IMR-90 (cell line): ENCODE measurements around the gene CRYBA2. TPM values are rescaled to one million over a fixed set of nuclear protein-coding genes. Genes with fewer than 3 reads are reported as not detected.

Experiments used
- ATAC-seq: fragments of 200-7000 bp; cut with Tn5 transposase; 2 replicates; pipeline ENCODE4 v1.9.1; 2020; ENCODE audit warnings: low read depth, mild to moderate bottlenecking, moderate library complexity
- BruUV-seq: library from RNA; stranded (reverse); fragments of 400-500 nt; replicated peaks from 2 replicates; lab custom pipeline; 2021; lab: Mats Ljungman, UMichigan
- CTCF ChIA-PET: fragments of 300-600 bp; formaldehyde crosslinking; extraction: SDS; loops from one replicate; lab custom pipeline; 2021; ENCODE audit warnings: antibody characterized with exemption; lab: Yijun Ruan, JAX
- POLR2A ChIA-PET: fragments of 300-600 bp; sonication (Branson Sonifier 250); formaldehyde crosslinking; loops from one replicate; lab custom pipeline; 2022; ENCODE audit warnings: antibody characterized with exemption; ENCODE audit not compliant: unreplicated experiment; lab: Charles Lee
- DNase-seq: peaks from one replicate; pipeline ENCODE4 v3.0.0; 2013
- H2AFZ ChIP-seq: replicated peaks from 2 replicates; pipeline ENCODE3; 2013; ENCODE audit warnings: low read length, mild to moderate bottlenecking; ENCODE audit not compliant: poor library complexity
- H2AK5ac ChIP-seq: 2 replicates; pipeline ENCODE4 v1.6.1; 2013; ENCODE audit warnings: low read depth, low read length, inconsistent platforms
- H2AK9ac ChIP-seq: replicated peaks from 2 replicates; pipeline ENCODE3; 2013; ENCODE audit warnings: mild to moderate bottlenecking, low read depth, low read length, moderate library complexity; ENCODE audit not compliant: poor library complexity
- H2BK120ac ChIP-seq: 2 replicates; pipeline ENCODE4 v1.6.1; 2013; ENCODE audit warnings: low read depth, low read length, inconsistent platforms
- H2BK15ac ChIP-seq: 3 replicates; pipeline ENCODE4 v1.6.1; 2013; ENCODE audit warnings: low read depth, low read length, inconsistent platforms
- H2BK20ac ChIP-seq: 2 replicates; pipeline ENCODE4 v1.6.1; 2013; ENCODE audit warnings: low read depth, mild to moderate bottlenecking, inconsistent platforms, low read length, moderate library complexity
- H2BK5ac ChIP-seq: 2 replicates; pipeline ENCODE4 v1.6.1; 2013; ENCODE audit warnings: mild to moderate bottlenecking, low read depth, low read length, inconsistent platforms; ENCODE audit not compliant: poor library complexity, severe bottlenecking
- H3K14ac ChIP-seq: replicated peaks from 2 replicates; pipeline ENCODE4 v1.6.1; 2013; ENCODE audit warnings: low read depth, low read length, inconsistent platforms
- H3K18ac ChIP-seq: 2 replicates; pipeline ENCODE4 v1.6.1; 2013; ENCODE audit warnings: low read depth, low read length, control low read depth
- H3K23ac ChIP-seq: 2 replicates; pipeline ENCODE4 v1.6.1; 2013; ENCODE audit warnings: low read depth, low read length, inconsistent platforms
- H3K27ac ChIP-seq: 2 replicates; pipeline ENCODE4 v1.5.1; 2013; ENCODE audit warnings: mild to moderate bottlenecking, control low read depth, low read length; ENCODE audit not compliant: insufficient read depth
- H3K27me3 ChIP-seq: 2 replicates; pipeline ENCODE4 v1.6.1; 2013; ENCODE audit warnings: low read length; ENCODE audit not compliant: control insufficient read depth, insufficient read depth
- H3K36me3 ChIP-seq: 2 replicates; pipeline ENCODE4 v1.6.1; 2013; ENCODE audit warnings: low read length, mixed read lengths; ENCODE audit not compliant: control insufficient read depth, insufficient read depth
- H3K4ac ChIP-seq: 2 replicates; pipeline ENCODE4 v1.6.1; 2013; ENCODE audit warnings: low read depth, low read length, inconsistent platforms
- H3K4me1 ChIP-seq: 2 replicates; pipeline ENCODE4 v1.6.1; 2013; ENCODE audit warnings: low read length, mixed read lengths; ENCODE audit not compliant: control insufficient read depth, insufficient read depth
- H3K4me2 ChIP-seq: 2 replicates; pipeline ENCODE4 v1.6.1; 2013; ENCODE audit warnings: low read depth, mild to moderate bottlenecking, control low read depth, low read length, moderate library complexity
- H3K4me3 ChIP-seq: 2 replicates; pipeline ENCODE4 v1.5.1; 2013; ENCODE audit warnings: low read depth, mild to moderate bottlenecking, control low read depth, low read length, moderate library complexity; ENCODE audit not compliant: insufficient read depth
- H3K56ac ChIP-seq: 2 replicates; pipeline ENCODE4 v1.6.1; 2013; ENCODE audit warnings: low read length, inconsistent platforms; ENCODE audit not compliant: insufficient read depth; ENCODE audit errors: extremely low read depth
- H3K79me1 ChIP-seq, 2 experiments: 2 replicates each; pipeline ENCODE4 v1.6.1; 2013; ENCODE audit warnings: low read length in 2 of 2, inconsistent platforms in 1 of 2, low read depth in 1 of 2
- H3K9ac ChIP-seq: 2 replicates; pipeline ENCODE4 v1.6.1; 2013; ENCODE audit warnings: low read depth, low read length, control low read depth
- H3K9me1 ChIP-seq: 2 replicates; pipeline ENCODE4 v1.6.1; 2013; ENCODE audit warnings: low read length, inconsistent platforms; ENCODE audit not compliant: insufficient read depth
- H3K9me3 ChIP-seq: 2 replicates; pipeline ENCODE4 v1.6.1; 2013; ENCODE audit warnings: low read length; ENCODE audit not compliant: control insufficient read depth, insufficient read depth
- H4K20me1 ChIP-seq: 2 replicates; pipeline ENCODE4 v1.6.1; 2013; ENCODE audit warnings: low read length, inconsistent platforms; ENCODE audit not compliant: insufficient read depth
- H4K5ac ChIP-seq: 2 replicates; pipeline ENCODE4 v1.6.1; 2013; ENCODE audit warnings: mild to moderate bottlenecking, low read depth, low read length, control low read depth
- H4K8ac ChIP-seq, 2 experiments: 2 replicates each; pipeline ENCODE4 v1.6.1; 2013; ENCODE audit warnings: low read depth in 2 of 2, low read length in 2 of 2, control low read depth in 1 of 2, inconsistent platforms in 1 of 2
- H4K91ac ChIP-seq: 2 replicates; pipeline ENCODE4 v1.6.1; 2013; ENCODE audit warnings: low read depth, low read length, inconsistent platforms; ENCODE audit not compliant: insufficient read depth
- USF2 ChIP-seq: fragments of 150-350 bp; IDR thresholded peaks from 2 replicates; pipeline ENCODE4 v1.6.1; 2017; ENCODE audit warnings: mild to moderate bottlenecking, antibody characterized with exemption, low read length, low read depth
- WGBS, 2 experiments: methylation state at CpG; one replicate each; pipeline versions ENCODE4 v1.1.5 to v1.1.7; 2013; ENCODE audit warnings: missing lambda C conversion rate in 2 of 2; ENCODE audit not compliant: insufficient read length in 1 of 2; ENCODE audit errors: extremely low coverage in 2 of 2; 5-methylcytosine and 5-hydroxymethylcytosine counted together
- dilution Hi-C: fragments of 300-500 bp; cut with HindIII; formaldehyde crosslinking; loops from one replicate; pipeline ENCODE4 v1.14.3; 2018; ENCODE audit warnings: low sequenced_read_pairs; ENCODE audit not compliant: unreplicated experiment
- in situ Hi-C: fragments of 300-500 bp; cut with MboI; formaldehyde crosslinking; loops from 3 replicates; pipeline ENCODE4 v1.14.3; 2019; ENCODE audit warnings: low sequenced_read_pairs, inconsistent platforms, mixed read lengths
- intact Hi-C: fragments of 100-400 bp; cut with micrococcal nuclease; formaldehyde crosslinking; loops from 2 replicates; pipeline ENCODE4 v1.10.0; 2022
- polyA plus RNA-seq, 3 experiments: library from polyadenylated mRNA; depleted of rRNA; stranded (reverse); fragments of >200 nt; gene quantifications; 2 replicates each; pipeline ENCODE4 v1.2.3, GENCODE V29; 2012; ENCODE audit warnings: low replicate concordance in 1 of 3
- total RNA-seq: library from RNA; depleted of rRNA; stranded (reverse); fragments of >200 nt; gene quantifications from 2 replicates; pipeline ENCODE4 v1.2.3, GENCODE V29; 2012

CRYBA2 gene
- total and polyA plus RNA-seq, 2 of the 4 experiments (the other 2 are of a cell fraction) = not detected

DNA sequence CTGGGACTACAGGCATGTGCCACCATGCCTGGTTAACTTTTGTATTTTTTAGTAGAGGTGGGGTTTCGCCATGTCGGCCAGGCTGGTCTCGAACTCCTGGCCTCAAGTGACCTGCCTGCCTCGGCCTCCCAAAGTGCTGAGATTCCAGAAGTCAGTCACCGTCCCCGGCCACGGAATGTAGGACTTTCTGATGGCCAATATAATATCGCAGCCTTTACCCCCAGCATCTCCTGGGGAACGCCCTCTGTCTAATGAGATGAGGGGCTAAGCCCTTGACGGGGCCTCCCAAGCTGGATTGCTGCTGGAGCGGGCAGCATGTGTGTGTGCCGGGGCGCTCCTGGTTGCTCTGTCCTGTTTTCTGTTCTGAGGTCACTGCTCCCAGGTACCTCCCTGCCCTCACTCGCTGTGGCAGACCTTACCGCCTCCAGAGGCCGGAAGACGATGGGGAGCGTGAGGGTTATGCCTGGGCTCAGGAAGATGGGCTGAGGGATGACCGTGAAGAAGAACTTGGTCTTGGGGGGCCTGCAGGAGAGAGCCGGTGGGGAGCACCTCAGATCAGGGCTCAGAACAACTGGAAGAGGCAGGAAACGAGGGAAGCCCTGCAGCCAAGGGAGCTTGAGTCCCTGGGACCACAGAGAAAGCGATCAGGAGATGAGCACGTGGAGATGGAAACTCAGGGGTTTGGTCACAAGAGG lies 39.0 kb upstream of the CRYBA2 start:
- no peak for TF ChIP-seq USF2
- H3K27me3 ChIP-seq = peaks cover 36% of the 10 kb centered on the region
- WGBS, 2 experiments = 83% methylated on average over 13 of the region's 23 CpGs; no CpG with 5 or more reads in 1 of the 2 experiments
- H3K4me1 ChIP-seq = no peaks in the 10 kb centered on the region
- intact Hi-C loops = no loop called here
- H3K27ac ChIP-seq = no peak overlapping the region
- H3K18ac ChIP-seq = no peak overlapping the region
- dilution Hi-C loops = no loop called here
- no TSS peak for BruUV-seq
- no peak overlapping the region for H4K8ac ChIP-seq
- DNase-seq = no peak
- no peak overlapping the region for H2BK15ac ChIP-seq
- no peak overlapping the region for H4K5ac ChIP-seq
- no peak overlapping the region for H3K4me2 ChIP-seq
- H2AK9ac ChIP-seq = no peak overlapping the region
- POLR2A ChIA-PET = no interaction called here
- H2BK120ac ChIP-seq = no peak overlapping the region
- H2BK5ac ChIP-seq = no peak overlapping the region
- in situ Hi-C loops = no loop called here
- no peak overlapping the region for H3K23ac ChIP-seq
- no peaks in the 10 kb centered on the region for H3K9me1 ChIP-seq
- no peak overlapping the region for H3K14ac ChIP-seq
- no peak for ATAC-seq
- H2AFZ ChIP-seq = no peak overlapping the region
- no peak overlapping the region for H2AK5ac ChIP-seq
- no peaks in the 10 kb centered on the region for H3K9me3 ChIP-seq
- H3K56ac ChIP-seq = no peak overlapping the region
- H3K4ac ChIP-seq = no peak overlapping the region
- H3K79me1 ChIP-seq = no peaks in the 10 kb centered on the region
- CTCF ChIA-PET = no interaction called here
- H3K36me3 ChIP-seq = no peaks in the 10 kb centered on the region
- H3K4me3 ChIP-seq = no peak overlapping the region
- 0 out of 2 replicates have a peak, but pooled peaks cover 8% of the 10 kb centered on the region for H4K20me1 ChIP-seq
- H4K91ac ChIP-seq = no peak overlapping the region
- H2BK20ac ChIP-seq = no peak overlapping the region
- H3K9ac ChIP-seq = no peak overlapping the region
